ENCODE measurements around the gene ABCF1.
"Not testable (repeated sequence)": the region's sequence is repeated elsewhere in the genome, so short reads cannot be mapped to it uniquely, and the experiment has no call there.

ABCF1 gene

GRCh38 chr6:30571075-30571761, at the start of gene ABCF1:
TSS of gene ABCF1 (plus strand) at chr6:30571442. CDS start at chr6:30571488, 46 bp downstream.
- DNase-seq (ENCODE audit: low read depth) = peak; percentile 99

- not testable (repeated sequence) for DNase-seq (ENCODE audit: low read depth)
Observed at GRCh38 chr6:30521952-30522351, 49.3 kb upstream of the ABCF1 start.

GRCh38 chr6:30526444-30526843, 44.8 kb upstream of the ABCF1 start:
- not testable (repeated sequence) for DNase-seq (ENCODE audit: low read depth)

DNA sequence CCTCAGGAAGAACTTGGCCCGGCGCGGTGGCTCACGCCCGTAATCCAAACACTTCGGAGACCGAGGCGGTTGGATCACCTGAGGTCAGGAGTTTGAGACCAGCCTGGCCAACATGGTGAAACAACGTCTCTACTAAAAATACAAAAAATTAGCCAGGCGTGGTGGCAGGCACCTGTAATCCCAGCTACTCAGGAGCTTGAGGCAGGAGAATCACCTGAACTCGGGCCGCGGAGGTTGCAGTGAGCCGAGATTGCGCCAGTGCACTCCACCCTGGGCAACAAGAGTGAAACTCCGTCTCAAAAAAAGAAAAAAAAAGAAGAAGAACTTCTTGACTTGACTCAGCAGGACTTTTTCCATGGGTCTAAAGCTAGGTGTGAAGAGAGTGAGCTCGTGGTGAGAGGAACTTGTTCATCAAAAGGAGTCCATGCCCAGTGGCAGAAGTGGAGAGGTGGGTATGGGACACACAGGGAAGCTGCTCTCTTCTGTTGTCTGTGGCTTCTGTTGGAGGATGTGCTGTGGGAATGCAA, 41.8 kb upstream of the ABCF1 start:
- DNase-seq (ENCODE audit: low read depth) = not testable (repeated sequence)

DNA sequence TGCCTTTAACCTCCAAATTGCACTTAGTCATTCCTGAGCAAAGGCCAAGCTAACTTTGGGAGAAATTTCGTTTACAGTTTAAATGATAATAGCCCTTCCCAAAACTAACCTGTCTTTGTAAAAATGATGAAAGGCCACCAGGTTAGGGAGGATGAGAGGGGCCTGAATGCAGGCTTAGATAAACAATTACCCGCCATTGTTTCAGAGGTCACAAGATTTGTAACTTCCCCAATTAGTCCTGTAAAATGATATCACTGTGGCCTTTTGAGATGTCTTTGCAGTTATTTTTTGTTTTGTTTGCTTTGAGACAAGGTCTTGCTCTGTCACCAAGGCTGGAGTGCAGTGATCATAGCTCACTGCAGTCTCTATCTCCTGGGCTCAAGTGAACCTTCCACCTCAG, 41.2 kb upstream of the ABCF1 start:
- no peak for DNase-seq (ENCODE audit: low read depth)

GRCh38 chr6:30533460-30534294, 37.6 kb upstream of the ABCF1 start:
- DNase-seq (ENCODE audit: low read depth) = no peak

DNA sequence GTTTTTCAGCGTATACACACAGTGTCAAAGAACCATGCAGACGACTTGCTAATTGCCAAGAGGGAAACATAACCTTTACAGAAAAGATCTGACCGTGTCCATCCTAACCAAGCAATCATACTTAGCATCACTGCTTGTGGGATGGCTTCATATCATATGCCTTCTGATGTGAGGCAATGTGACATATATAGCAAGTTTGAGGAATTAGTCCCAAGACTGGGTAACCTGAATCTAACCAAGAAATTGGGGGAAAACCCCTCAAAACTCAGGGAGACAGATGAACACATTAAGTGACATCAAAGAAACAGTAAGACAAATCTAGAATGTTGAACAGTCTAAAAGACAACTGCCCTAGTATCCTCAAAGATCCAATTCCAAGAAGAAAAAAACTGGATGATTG, 33.3 kb upstream of the ABCF1 start:
- no peak for DNase-seq (ENCODE audit: low read depth)

- DNase-seq (ENCODE audit: low read depth) = peak; percentile 71
Observed at GRCh38 chr6:30541515-30542403, 29.5 kb upstream of the ABCF1 start.

- no peak for DNase-seq (ENCODE audit: low read depth)
Observed at GRCh38 chr6:30542404-30542725, 28.9 kb upstream of the ABCF1 start.

DNA sequence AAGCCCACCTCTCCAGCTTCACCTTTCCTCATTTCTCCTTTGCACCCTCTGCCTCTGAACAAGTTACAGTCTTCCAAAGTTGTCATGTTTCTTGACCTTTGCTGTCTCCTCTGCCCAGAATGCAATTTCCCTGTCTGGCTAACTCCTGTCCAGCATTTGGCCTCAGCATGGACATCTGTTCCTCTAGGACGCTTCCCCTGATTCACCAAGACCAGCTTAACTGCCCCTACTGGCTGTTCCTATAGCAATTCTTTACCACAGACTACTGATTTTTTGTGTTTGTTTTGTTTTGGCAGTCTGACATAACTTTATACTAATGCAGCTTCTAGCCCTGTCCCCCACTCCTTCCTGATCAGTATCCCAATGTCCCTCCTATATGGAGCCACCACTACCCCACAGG, 28.3 kb upstream of the ABCF1 start:
- no peak for DNase-seq (ENCODE audit: low read depth)

- DNase-seq (ENCODE audit: low read depth) = no peak
Observed at GRCh38 chr6:30543821-30544220, 27.4 kb upstream of the ABCF1 start.

GRCh38 chr6:30544666-30545272, 26.5 kb upstream of the ABCF1 start:
- no peak for DNase-seq (ENCODE audit: low read depth)

- no peak for DNase-seq (ENCODE audit: low read depth)
Observed at GRCh38 chr6:30547454-30547853, 23.8 kb upstream of the ABCF1 start.

DNA sequence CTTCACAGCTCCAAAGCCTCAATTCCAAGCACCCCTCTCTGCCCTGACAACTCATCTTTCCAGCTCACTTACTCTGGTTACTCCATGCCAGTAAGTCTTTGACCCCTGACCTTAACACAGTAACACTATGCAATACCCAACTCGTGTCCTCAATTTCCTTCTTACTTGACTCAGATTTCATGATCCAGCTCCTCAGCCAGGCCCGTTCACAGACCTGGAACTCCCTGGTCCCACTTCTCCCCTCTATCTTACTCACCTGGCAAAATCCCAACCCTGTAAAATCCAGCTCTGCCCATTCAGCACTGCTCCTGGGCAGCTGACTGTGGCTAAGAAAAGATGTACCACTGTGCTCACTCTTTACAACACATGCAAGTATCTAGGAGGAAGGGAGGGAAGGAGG, 22.9 kb upstream of the ABCF1 start:
- no peak for DNase-seq (ENCODE audit: low read depth)

- DNase-seq (ENCODE audit: low read depth) = no peak
Observed at GRCh38 chr6:30554404-30554803, 16.8 kb upstream of the ABCF1 start.

GRCh38 chr6:30554962-30555815, 16.1 kb upstream of the ABCF1 start:
- DNase-seq (ENCODE audit: low read depth) = no peak

- DNase-seq (ENCODE audit: low read depth) = no peak
Observed at GRCh38 chr6:30555816-30556065, 15.5 kb upstream of the ABCF1 start.

DNA sequence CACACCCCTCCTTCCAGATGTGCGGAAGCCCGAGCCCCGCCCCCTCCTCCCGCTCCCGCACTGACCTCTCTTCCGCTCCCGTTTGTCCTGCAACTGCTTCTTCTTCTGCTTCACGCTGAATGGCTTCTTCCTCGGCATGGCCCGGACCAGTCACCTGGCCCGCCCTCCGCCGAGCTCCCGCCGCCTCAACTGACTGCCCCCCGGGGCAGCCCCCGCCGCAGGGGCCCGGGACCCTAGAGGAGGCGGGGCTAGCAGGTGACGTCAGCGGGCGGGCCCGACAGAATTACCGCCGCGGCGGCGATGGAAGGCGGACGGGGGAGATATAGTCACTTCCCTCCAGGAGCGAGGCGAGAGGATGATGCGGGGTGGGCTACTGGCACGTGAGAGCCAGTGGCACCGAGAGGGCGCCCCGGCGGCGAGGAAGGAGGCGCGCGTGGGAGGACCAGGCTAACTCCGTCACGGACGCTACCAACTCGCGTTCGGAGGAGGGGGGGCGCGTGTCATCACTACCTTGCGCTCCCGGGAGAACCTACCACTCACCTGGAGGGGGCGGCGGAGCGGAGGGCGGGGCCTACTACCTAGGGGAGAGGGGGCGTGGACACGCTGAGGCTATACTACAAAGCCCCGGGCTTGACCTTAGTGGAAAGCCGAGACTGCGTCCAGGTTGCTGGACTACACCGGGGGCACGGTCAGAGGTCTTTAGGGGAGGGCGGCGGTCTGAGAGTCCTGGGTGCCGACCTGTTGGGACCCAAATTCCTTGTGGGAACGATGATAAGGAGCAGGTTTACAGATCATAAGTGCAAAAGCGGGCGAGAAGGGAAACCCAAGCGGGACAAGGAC, 15.0 kb upstream of the ABCF1 start, which contains the start of gene GNL1:
GNL1 (minus strand) TSS at position 424 of the 840 bp plus-strand sequence; CDS start at position 138, 286 bp downstream.
- DNase-seq (ENCODE audit: low read depth) = peak; percentile 99

DNA sequence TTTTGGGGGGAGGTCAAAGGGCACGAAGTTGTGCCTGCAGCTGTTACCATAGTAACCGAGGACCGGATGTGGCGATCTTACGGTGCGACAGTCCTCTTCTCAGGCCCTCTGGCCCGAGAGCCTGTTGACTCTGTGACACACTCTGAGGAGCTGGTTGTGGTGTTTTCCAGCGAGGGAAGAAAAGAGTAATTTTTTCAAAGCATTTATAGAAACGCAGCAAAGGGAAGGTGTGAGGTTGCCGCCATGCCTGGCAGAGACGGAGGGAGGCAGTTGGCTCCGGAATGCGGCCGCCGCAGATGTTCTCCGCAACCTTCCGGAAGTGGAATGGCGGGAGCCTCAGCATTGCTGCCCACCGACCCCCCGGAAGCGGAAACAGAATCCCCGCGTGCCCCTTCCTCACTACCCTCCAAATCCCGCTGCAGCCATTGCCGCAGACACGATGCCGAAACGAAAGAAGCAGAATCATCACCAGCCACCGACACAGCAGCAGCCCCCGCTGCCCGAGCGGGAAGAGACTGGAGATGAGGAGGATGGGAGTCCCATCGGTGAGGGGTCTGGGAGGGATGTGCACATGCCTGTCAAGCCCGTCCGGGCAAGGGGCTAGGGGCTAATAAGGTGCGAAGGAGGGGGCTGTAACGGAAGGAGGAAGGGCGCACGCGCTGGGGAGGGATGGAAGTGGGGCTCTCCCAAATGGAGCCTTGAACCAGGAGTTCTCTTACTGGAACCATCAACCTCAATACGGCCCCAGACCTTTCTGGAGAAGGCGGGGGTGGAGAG, 14.1 kb upstream of the ABCF1 start, which contains the start of gene PRR3:
PRR3 (plus strand) TSS at position 390 of the 777 bp plus-strand sequence; CDS start at position 440, 50 bp downstream.
- DNase-seq (ENCODE audit: low read depth) = peak; percentile 79
